GM18519 (cell line): ENCODE results near the gene GMFB.
"Not testable (repeated sequence)": the region's sequence is repeated elsewhere in the genome, so short reads cannot be mapped to it uniquely, and the experiment has no call there.

Experiments used
- ATAC-seq: cut with Tn5 transposase; IDR thresholded peaks from one replicate; pipeline ENCODE4 v1.9.1; 2021; ENCODE audit warnings: mild to moderate bottlenecking, moderate library complexity; ENCODE audit not compliant: unreplicated experiment, low FRiP score

GMFB gene

GRCh38 chr14:54462048-54462447, 26.7 kb downstream of the GMFB start:
- no peak for ATAC-seq

- ATAC-seq = no peak
Observed at GRCh38 chr14:54459106-54459505, 29.7 kb downstream of the GMFB start.

- ATAC-seq = not testable (repeated sequence)
Observed at GRCh38 chr14:54458536-54458935, 30.2 kb downstream of the GMFB start.

- no peak for ATAC-seq
Observed at GRCh38 chr14:54457609-54457996, 31.2 kb downstream of the GMFB start.

- not testable (repeated sequence) for ATAC-seq
Observed at GRCh38 chr14:54456820-54457608, 31.8 kb downstream of the GMFB start.

GRCh38 chr14:54455363-54455762, 33.4 kb downstream of the GMFB start:
- no peak for ATAC-seq

- not testable (repeated sequence) for ATAC-seq
Observed at GRCh38 chr14:54453990-54454389, 34.8 kb downstream of the GMFB start.

- no peak for ATAC-seq
Observed at GRCh38 chr14:54453252-54453651, 35.5 kb downstream of the GMFB start.

- no peak for ATAC-seq
Observed at GRCh38 chr14:54451961-54452360, 36.8 kb downstream of the GMFB start.

GRCh38 chr14:54451121-54451601, 37.6 kb downstream of the GMFB start:
- no peak for ATAC-seq

GRCh38 chr14:54450535-54450934, 38.2 kb downstream of the GMFB start:
- no peak for ATAC-seq

GRCh38 chr14:54447231-54447692, 41.5 kb downstream of the GMFB start:
- no peak for ATAC-seq

- no peak for ATAC-seq
Observed at GRCh38 chr14:54446161-54446693, 42.6 kb downstream of the GMFB start.

- no peak for ATAC-seq
Observed at GRCh38 chr14:54444681-54445080, 44.1 kb downstream of the GMFB start.

- ATAC-seq = no peak
Observed at GRCh38 chr14:54443981-54444380, 44.8 kb downstream of the GMFB start.

GRCh38 chr14:54442961-54443360, 45.8 kb downstream of the GMFB start:
- not testable (repeated sequence) for ATAC-seq

GRCh38 chr14:54440873-54441868, 47.6 kb downstream of the GMFB start, which contains the start of gene CNIH1:
TSS of gene CNIH1 (minus strand) at chr14:54441374. CDS start at chr14:54441327, 47 bp downstream.
- ATAC-seq = peak; percentile 80

- no peak for ATAC-seq
Observed at GRCh38 chr14:54440476-54440872, 48.3 kb downstream of the GMFB start.

GRCh38 chr14:54440037-54440436, 48.7 kb downstream of the GMFB start:
- ATAC-seq = no peak

GRCh38 chr14:54438703-54439102, 50.1 kb downstream of the GMFB start:
- ATAC-seq = no peak

- not testable (repeated sequence) for ATAC-seq
Observed at GRCh38 chr14:54437954-54438353, 50.8 kb downstream of the GMFB start.
